ENCODE data around the gene MBD5. TPM values are rescaled to one million over a fixed set of nuclear protein-coding genes. Genes with fewer than 3 reads are reported as not detected.

MBD5 gene
- total RNA-seq, 1 experiment from 2014 or later = 33.7 TPM

GRCh38 chr2:148561389-148561788, 540.5 kb downstream of the MBD5 start (continued):
- TF ChIP-seq AR (CRISPR knock-in tag; IDR thresholded peaks at IDR 0.05) (no peak), ATF1 (CRISPR knock-in tag; IDR thresholded peaks at IDR 0.05) (no peak), TEAD1 (CRISPR knock-in tag; IDR thresholded peaks at IDR 0.05) (no peak), ZNF317 (CRISPR knock-in tag; IDR thresholded peaks at IDR 0.05; ENCODE audit: borderline replicate concordance, low read depth) (no peak)

- H3K4me3 Mint-ChIP-seq = no peak overlapping the region
- TF ChIP-seq ZNF219 (CRISPR knock-in tag; IDR thresholded peaks at IDR 0.05; ENCODE audit: borderline replicate concordance) (no peak), NR1H2 (CRISPR knock-in tag; IDR thresholded peaks at IDR 0.05) (no peak), GABPB1 (CRISPR knock-in tag; IDR thresholded peaks at IDR 0.05) (no peak), IRF1 (CRISPR knock-in tag; IDR thresholded peaks at IDR 0.05) (no peak), SOX15 (CRISPR knock-in tag; IDR thresholded peaks at IDR 0.05) (no peak), FOXK1 (CRISPR knock-in tag; IDR thresholded peaks at IDR 0.05) (no peak), ATF2 (CRISPR knock-in tag; IDR thresholded peaks at IDR 0.05; ENCODE audit: borderline replicate concordance, low read depth) (no peak), ZNF671 (CRISPR knock-in tag; IDR thresholded peaks at IDR 0.05) (no peak), NR3C1 (CRISPR knock-in tag; conservative IDR thresholded peaks at IDR 0.05; ENCODE audit: low read depth) (no peak), ZNF232 (CRISPR knock-in tag; IDR thresholded peaks at IDR 0.05) (no peak), SMAD4 (CRISPR knock-in tag; IDR thresholded peaks at IDR 0.05) (no peak), CDX4 (CRISPR knock-in tag; IDR thresholded peaks at IDR 0.05; ENCODE audit: borderline replicate concordance) (no peak), FOXJ3 (CRISPR knock-in tag; IDR thresholded peaks at IDR 0.05; ENCODE audit: borderline replicate concordance) (no peak), TEAD1 (CRISPR knock-in tag; IDR thresholded peaks at IDR 0.05) (no peak), ZNF121 (CRISPR knock-in tag; IDR thresholded peaks at IDR 0.05) (no peak), CBFB (CRISPR knock-in tag; IDR thresholded peaks at IDR 0.05; ENCODE audit: low read depth) (no peak), ZNF138 (CRISPR knock-in tag; conservative IDR thresholded peaks at IDR 0.05) (no peak), ZNF416 (CRISPR knock-in tag; IDR thresholded peaks at IDR 0.05) (no peak), PRDM15 (CRISPR knock-in tag; IDR thresholded peaks at IDR 0.05) (no peak), ZNF281 (CRISPR knock-in tag; IDR thresholded peaks at IDR 0.05) (no peak)
- H3K27ac Mint-ChIP-seq = no peak overlapping the region
- peaks cover 9% of the 10 kb centered on the region for H3K4me1 Mint-ChIP-seq
- POLR2A ChIA-PET = no interaction called here
- no peaks in the 10 kb centered on the region for H3K9me3 Mint-ChIP-seq
- peaks cover 6% of the 10 kb centered on the region for H3K27me3 Mint-ChIP-seq (ENCODE audit: low read depth)
- DNase-seq (ENCODE audit: low spot score) (no peak), ATAC-seq (peak; percentile 82)
- CTCF ChIA-PET = interaction anchor here (0.7 kb wide), 1 partner anchor 250 kb away, joined by 3 read pairs; no protein-coding TSS in a partner anchor
- no peaks in the 10 kb centered on the region for H3K36me3 Mint-ChIP-seq
Measured at GRCh38 chr2:148565272-148565894, 544.5 kb downstream of the MBD5 start.
